ENCODE measurements around the gene MEIS2.

DNA sequence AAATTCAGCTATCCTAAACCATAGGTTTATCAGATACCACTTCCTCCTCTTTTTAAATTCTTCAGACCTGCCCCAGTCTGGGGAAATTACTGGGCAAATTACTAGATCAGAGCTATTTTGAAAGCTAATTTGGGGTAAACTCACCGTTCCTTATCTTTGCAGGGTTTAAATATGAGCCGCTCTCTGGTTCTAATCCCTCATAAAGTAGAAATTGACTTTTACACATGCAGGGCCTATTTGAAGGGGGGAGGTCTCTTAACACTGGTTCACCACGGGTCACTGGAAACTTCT lies 11.0 kb upstream of the MEIS2 start:
- TF ChIP-seq, protein P1, sequence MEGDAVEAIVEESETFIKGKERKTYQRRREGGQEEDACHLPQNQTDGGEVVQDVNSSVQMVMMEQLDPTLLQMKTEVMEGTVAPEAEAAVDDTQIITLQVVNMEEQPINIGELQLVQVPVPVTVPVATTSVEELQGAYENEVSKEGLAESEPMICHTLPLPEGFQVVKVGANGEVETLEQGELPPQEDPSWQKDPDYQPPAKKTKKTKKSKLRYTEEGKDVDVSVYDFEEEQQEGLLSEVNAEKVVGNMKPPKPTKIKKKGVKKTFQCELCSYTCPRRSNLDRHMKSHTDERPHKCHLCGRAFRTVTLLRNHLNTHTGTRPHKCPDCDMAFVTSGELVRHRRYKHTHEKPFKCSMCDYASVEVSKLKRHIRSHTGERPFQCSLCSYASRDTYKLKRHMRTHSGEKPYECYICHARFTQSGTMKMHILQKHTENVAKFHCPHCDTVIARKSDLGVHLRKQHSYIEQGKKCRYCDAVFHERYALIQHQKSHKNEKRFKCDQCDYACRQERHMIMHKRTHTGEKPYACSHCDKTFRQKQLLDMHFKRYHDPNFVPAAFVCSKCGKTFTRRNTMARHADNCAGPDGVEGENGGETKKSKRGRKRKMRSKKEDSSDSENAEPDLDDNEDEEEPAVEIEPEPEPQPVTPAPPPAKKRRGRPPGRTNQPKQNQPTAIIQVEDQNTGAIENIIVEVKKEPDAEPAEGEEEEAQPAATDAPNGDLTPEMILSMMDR (IDR thresholded peaks at IDR 0.05) = no peak
- no peak for TF ChIP-seq POLR2A (IDR thresholded peaks at IDR 0.05)
